ENCODE results near the gene ANKRD28. TPM values are rescaled to one million over a fixed set of nuclear protein-coding genes. Genes with fewer than 3 reads are reported as not detected.
"Not testable (repeated sequence)": the region's sequence is repeated elsewhere in the genome, so short reads cannot be mapped to it uniquely, and the experiment has no call there.

The ANKRD28 gene
- polyA plus RNA-seq, 1 donor: 28.2 TPM

DNA sequence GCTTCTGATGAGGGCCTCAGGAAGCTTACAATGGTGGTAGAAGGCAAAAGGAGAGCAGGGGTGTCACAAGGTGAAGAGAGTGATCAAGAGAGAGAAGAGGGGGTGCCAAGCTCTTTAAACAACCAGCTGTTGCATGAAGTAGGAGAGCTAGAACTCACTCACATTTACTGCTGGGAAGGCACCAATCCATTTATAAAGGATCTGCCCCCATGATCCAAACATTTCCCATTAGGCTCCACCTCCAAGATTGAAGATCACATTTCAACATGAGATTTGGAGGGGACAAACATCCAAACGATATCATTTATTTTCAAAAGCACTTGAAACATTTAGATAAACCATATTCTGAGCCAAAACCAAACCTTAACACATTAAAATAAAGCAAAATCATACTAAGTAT is 26.3 kb downstream of the ANKRD28 start:
- DNase-seq (ENCODE audit: low read depth): no peak

DNA sequence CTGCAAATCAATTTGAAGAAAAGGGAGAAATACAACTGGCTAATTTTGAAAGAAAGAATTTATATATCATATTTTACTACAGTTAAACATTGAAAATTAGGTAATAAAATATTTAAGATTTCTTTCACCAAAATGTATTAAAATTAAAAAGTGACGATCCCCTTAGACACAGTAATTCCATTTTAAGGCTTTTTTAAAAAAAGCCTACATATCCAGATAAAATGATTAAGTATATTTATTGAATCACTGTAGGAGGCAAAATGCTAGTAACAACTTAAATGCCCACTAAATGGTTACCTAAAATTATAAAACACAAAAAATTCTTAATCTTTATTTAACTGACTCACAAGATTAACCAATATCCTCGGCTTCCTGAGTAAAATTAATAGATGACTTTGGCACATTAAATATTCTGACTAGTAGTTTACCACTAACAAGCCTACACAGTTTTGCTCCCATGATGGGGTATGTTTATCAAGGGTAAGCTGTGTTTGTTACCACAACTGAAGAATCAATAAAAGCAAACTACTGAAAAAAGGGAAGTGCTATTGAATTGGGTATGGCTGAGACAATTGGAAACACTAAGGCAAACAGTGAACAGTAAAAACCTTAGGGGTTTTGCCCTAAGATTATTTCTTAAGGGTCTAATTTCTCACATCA is 28.4 kb downstream of the ANKRD28 start:
- DNase-seq (ENCODE audit: low read depth): no peak

GRCh38 chr3:15768421-15769255 is 29.1 kb downstream of the ANKRD28 start:
- DNase-seq (ENCODE audit: low read depth): peak; percentile 14

GRCh38 chr3:15766406-15766805 is 31.4 kb downstream of the ANKRD28 start:
- DNase-seq (ENCODE audit: low read depth): no peak

GRCh38 chr3:15758295-15758694 is 39.5 kb downstream of the ANKRD28 start:
- no peak for DNase-seq (ENCODE audit: low read depth)

GRCh38 chr3:15757824-15758223 is 40.0 kb downstream of the ANKRD28 start:
- DNase-seq (ENCODE audit: low read depth): no peak

- no peak for DNase-seq (ENCODE audit: low read depth)
These were observed 41.3 kb downstream of the ANKRD28 start for GRCh38 chr3:15756505-15756904.

GRCh38 chr3:15755780-15756179 is 42.0 kb downstream of the ANKRD28 start:
- no peak for DNase-seq (ENCODE audit: low read depth)

GRCh38 chr3:15755181-15755580 is 42.6 kb downstream of the ANKRD28 start:
- DNase-seq (ENCODE audit: low read depth): no peak

DNA sequence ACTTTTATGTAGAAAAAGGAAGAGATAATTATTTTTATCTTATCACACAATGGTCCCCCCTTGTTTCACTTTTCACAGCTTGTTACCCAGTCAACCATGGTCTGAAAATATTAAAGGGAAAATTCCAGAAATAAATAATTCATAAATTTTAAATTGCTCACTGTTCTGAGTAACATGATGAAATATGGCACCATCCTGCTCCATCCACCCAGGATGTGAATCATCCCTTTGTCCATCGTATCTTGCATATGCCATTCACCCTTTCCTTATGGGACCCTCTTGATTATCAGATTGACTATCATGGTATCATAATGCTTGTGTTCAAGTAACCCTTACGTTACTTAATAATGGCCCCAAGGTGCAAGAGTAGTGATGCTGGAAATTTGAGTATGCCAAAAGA is 43.7 kb downstream of the ANKRD28 start:
- DNase-seq (ENCODE audit: low read depth): no peak

GRCh38 chr3:15753056-15753710 is 44.6 kb downstream of the ANKRD28 start:
- no peak for DNase-seq (ENCODE audit: low read depth)

- no peak for DNase-seq (ENCODE audit: low read depth)
These were observed 46.9 kb downstream of the ANKRD28 start for GRCh38 chr3:15750879-15751278.

- DNase-seq (ENCODE audit: low read depth): no peak
These were observed 47.6 kb downstream of the ANKRD28 start for GRCh38 chr3:15750143-15750542.

DNA sequence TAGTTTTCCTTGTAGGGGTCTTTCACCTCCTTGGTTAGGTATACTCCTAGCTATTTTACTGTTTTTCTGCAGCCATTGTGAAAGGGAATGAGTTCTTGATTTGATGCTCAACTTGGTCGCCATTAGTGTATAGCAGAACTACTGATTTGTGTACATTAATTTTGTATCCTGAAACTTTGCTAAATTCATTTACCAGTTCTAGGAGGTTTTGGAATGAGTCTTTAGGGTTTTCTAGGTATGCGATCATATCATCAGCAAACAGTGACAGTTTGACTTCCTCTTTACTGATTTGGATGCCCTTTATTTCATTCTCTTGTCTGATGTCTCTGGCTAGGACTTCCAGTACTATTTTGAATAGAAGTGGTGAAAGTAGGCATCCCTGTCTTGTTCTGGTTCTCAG is 51.9 kb downstream of the ANKRD28 start:
- not testable (repeated sequence) for DNase-seq (ENCODE audit: low read depth)

DNA sequence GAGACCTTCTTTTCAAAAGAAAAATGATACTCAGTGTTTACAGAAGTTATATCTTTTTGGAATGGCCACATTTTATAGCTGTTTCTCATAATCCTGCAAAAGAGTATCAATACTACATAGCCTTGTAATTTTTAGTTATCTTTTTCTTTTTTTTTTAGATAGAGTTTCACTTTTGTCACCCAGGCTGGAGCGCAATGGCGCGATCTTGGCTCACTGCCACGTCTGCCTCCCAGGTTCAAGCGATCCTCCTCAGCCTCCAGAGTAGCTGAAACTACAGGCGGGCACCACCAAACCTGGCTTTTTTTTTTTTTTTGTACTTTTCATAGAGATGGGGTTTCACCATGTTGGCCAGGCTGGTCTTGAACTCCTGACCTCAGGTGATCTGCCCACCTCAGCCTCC is 53.6 kb downstream of the ANKRD28 start:
- no peak for DNase-seq (ENCODE audit: low read depth)

GRCh38 chr3:15743587-15744009 is 54.2 kb downstream of the ANKRD28 start:
- DNase-seq (ENCODE audit: low read depth): no peak

GRCh38 chr3:15742236-15742635 is 55.5 kb downstream of the ANKRD28 start:
- DNase-seq (ENCODE audit: low read depth): not testable (repeated sequence)

DNA sequence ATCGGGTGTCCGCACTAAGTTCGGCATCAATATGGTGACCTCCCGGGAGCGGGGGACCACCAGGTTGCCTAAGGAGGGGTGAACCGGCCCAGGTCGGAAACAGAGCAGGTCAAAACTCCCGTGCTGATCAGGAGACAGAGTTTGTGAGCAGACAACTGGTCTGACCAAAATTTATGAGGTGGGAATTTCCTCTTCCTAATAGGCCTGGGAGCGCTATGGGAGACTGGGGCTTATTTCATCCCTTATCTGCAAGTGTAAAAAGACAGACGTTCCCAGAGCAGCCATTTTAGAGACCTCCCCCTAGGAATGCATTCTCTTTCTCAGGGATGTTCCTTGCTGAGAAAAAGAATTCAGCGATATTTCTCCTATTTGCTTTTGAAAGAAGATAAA is 59.2 kb downstream of the ANKRD28 start:
- not testable (repeated sequence) for DNase-seq (ENCODE audit: low read depth)

DNA sequence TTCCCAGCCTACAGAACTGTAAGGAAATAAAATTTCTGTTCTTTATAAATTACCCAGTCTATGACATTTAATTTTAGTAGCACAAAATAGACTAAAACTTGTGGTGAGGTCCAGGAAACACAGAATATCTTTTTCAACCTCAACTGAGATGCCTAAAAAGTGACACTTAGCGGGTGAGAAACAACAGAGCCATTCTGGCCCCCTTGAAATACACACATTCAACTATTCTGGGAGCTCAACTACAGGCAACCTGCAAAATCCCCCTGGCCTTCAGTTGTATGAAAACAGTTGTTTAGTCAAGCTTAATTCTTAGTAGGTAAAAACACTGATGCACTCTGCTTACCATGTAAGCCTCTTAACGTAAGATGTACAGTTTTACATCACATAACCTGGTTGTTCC is 66.8 kb downstream of the ANKRD28 start:
- no peak for DNase-seq (ENCODE audit: low read depth)

GRCh38 chr3:15728766-15729165 is 69.0 kb downstream of the ANKRD28 start:
- no peak for DNase-seq (ENCODE audit: low read depth)

DNA sequence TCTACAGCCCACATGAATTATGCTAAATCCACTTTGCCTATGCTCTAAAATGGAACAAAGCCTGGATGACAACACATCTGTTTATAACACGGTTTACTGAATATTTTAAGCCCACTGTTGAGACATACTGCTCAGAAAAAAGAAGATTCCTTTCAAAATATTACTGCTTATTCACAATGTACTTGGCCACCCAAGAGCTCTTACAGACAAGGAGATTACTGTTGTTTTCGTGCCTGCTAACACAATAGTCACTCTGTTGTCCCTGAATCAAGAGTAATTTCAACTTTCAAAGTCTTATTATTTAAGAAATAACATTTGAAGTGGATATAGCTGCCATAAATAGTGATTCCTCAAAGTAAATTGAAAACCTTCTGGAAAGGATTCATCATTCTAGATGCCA is 70.9 kb downstream of the ANKRD28 start:
- DNase-seq (ENCODE audit: low read depth): no peak

DNA sequence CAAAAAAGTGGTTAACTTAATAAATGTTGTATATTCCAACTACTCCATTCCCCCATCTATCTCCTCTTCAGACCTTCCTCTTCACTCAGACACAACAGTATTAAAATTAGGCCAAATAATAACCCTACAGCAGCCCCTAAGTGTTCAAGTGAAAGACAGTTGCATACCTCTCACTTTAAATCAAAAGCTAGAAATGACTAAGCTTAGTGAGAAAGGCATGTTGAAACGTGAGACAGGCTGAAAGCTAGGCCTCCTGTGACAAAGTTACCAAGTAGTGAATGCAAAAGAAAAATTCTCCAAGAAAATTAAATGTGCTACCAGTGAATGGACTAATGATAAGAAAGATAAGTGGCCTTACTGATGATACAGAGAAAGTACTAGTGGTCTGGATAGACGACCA is 71.7 kb downstream of the ANKRD28 start:
- no peak for DNase-seq (ENCODE audit: low read depth)

DNA sequence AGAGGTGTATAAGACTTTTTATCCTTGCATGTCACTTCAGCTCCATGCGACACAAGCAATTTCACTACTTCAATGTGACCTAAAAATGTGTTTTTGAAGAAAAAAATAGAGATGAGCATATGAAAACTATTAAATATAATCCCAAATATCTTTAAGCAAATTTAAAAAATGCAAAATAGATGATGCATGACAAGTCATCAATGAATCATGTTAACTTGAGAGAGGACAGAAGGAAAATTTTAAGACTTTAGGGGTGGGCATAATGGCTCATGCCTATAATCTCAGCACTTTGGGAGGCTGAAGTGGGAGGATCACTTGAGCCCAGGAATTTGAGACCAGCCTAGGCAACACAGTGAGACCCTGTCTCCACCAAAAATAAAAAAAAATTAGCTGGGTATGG is 73.3 kb downstream of the ANKRD28 start:
- DNase-seq (ENCODE audit: low read depth): no peak
